Ramos (cell line): ENCODE measurements around the gene GIPC3.

ENCODE experiments used
- in situ Hi-C: fragments of 300-500 bp; cut with MboI; formaldehyde crosslinking; loops from one replicate; pipeline ENCODE4 v1.14.3; 2022; ENCODE audit warnings: low sequenced_read_pairs; ENCODE audit not compliant: unreplicated experiment

GIPC3 gene, protein sequence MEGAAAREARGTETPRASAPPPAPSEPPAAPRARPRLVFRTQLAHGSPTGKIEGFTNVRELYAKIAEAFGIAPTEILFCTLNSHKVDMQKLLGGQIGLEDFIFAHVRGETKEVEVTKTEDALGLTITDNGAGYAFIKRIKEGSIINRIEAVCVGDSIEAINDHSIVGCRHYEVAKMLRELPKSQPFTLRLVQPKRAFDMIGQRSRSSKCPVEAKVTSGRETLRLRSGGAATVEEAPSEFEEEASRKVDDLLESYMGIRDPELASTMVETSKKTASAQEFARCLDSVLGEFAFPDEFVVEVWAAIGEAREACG

GRCh38 chr19:3585301-3586126 is at the start of gene GIPC3:
Gene GIPC3, plus strand, starts transcription at chr19:3585478. Its CDS starts 120 bp downstream, at chr19:3585598.
- in situ Hi-C loops: no loop called here

DNA sequence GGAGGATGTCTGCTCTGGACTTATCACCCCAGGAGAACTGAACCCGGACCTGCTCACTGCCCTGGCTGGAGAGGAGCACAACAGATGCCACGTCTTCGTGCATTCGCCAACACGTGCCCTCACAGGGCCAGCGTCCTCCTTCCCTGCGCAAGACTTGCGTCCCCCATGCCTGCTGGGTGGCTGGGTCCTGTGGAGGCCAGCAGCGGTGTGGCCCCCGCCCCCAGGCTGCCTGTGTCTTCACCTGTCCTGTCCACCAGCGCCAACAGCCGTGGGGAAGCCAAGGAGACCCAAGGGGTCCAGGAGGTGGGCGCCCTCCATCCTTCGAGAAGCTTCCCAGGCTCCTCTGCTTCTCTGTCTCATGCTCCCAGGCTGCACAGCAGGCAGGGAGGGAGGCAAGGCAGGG is 49.7 kb upstream of the GIPC3 start:
- in situ Hi-C loops: no loop called here

DNA sequence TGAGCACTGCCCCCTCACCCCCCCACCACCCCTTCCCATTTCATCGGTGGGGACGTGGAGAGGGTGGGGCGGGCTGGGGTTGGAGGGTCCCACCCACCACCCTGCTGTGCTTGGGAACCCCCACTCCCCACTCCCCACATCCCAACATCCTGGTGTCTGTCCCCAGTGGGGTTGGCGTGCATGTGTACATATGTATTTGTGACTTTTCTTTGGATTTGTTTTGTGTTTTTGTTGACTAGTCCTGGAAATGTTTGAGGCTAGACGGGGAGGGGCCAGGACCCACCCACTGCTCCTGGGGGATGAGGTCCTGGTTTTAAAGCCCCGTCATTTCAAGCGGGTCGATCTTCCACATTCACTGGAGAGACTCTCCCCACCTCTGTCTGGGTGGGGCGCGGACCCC is 49.3 kb upstream of the GIPC3 start:
- in situ Hi-C loops: no loop called here

- in situ Hi-C loops: no loop called here
These were observed 48.7 kb upstream of the GIPC3 start for GRCh38 chr19:3536429-3537100.

DNA sequence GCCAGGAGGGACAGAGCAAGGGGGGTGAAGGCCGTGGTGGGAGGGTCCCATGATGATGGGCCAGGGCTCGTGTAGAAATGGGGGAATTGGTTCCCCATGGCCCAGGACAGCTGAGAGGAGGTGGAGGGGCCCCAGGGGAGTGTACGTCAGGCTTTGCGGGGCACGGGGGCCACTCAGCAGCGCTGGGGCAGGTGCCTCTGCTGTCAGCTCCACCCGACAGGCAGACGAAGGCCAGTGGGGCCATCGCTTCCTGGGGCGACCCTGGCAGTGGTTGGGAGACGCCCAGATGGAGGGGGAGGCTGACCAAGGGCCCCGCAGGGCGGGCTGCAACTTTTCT is 48.2 kb upstream of the GIPC3 start:
- in situ Hi-C loops: no loop called here

DNA sequence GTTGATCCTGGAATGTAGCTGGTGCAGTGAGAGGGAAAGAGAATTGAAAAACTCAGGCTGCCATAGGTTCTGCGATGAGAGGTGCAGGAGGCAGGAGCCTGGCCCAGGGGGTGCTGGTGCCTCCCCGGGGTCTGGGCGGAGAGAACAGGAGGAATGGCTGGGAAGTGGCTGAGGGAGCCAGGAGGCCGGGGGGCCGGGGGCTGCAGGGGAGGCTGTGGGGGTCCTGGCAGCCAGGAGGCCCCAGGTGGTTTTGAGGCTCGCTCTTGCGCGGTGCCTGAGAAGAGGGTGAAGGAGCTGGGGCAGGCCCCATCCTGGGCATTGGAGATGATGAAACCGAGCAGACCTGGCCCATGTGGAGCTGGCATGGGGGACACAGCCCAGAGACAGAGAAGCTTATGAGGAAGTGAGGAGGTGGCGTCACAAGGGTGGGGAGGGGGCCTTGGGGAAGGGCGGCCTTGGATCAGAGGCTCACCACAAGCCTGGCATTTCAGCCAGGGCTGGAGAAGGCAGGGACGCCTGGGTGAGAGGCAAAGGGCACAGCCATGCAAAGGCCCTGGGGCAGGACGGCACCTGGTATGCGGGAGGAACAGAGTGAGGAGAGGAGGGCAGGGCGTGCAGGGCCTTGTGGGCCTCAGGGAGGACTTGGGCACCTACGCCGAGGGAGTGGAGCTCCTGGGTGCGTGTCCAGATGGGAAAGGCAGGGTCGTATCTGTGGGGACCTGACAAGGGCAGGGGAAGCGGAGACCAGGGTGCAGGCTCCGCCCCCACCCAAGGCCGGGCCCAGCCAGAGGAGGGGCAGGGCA is 47.6 kb upstream of the GIPC3 start:
- in situ Hi-C loops: no loop called here

GRCh38 chr19:3538258-3538929 is 46.9 kb upstream of the GIPC3 start:
- in situ Hi-C loops: no loop called here

- in situ Hi-C loops: no loop called here
These were observed 46.1 kb upstream of the GIPC3 start, which contains the start of gene TEKTIP1 for GRCh38 chr19:3538965-3539755. Gene TEKTIP1, plus strand, starts transcription at chr19:3539174. Its CDS starts 4 bp downstream, at chr19:3539178.

GRCh38 chr19:3539756-3540118 is 45.5 kb upstream of the GIPC3 start:
- in situ Hi-C loops: loop anchor here (10.0 kb wide), 1 partner anchor 75 kb away; no protein-coding TSS in a partner anchor

GRCh38 chr19:3543150-3544057 is 41.9 kb upstream of the GIPC3 start:
- in situ Hi-C loops: loop anchor here (10.0 kb wide), 1 partner anchor 71 kb away; no protein-coding TSS in a partner anchor

GRCh38 chr19:3544058-3544376 is 41.3 kb upstream of the GIPC3 start:
- in situ Hi-C loops: loop anchor here (10.0 kb wide), 1 partner anchor 71 kb away; no protein-coding TSS in a partner anchor

GRCh38 chr19:3544742-3545668 is 40.3 kb upstream of the GIPC3 start:
- in situ Hi-C loops: loop anchor here (10.0 kb wide), 1 partner anchor 70 kb away; no protein-coding TSS in a partner anchor

DNA sequence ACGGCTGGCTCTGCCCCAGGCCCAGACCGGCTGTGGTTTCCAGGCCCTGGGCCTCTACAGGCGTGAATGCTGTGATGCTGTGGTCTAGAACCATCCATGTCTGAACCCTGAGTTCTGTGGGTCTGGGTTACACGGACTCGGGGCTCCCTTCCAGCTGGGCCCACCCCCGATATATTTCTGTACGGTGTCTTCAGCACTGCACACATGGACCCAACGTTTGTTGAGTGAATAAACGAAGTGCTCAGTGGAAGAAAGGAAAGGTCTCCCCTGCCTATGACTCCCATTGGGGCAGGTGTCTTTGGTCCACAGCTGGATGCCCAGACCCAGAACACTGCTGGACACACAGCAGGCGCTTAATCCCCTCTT is 39.6 kb upstream of the GIPC3 start:
- in situ Hi-C loops: loop anchor here (10.0 kb wide), 1 partner anchor 69 kb away; no protein-coding TSS in a partner anchor

DNA sequence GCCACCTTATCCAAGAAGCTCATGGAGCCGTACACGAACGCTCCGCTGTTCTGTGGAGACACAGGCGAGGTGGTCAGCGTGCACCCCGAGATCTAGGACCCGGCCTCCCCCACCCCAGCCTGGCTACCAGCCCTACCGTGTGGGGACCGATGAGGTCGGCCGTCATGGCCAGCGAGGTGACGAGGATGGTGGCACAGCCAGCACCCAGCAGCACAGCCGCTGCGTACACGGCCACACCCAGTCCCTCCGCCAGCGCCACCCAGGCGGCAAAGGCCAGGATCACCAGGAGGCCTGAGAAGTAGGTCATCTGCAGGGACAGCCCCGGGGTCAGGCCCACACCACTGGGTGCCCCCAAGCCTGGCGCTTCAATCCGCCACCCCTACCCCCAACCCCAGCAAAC is 39.2 kb upstream of the GIPC3 start:
- in situ Hi-C loops: loop anchor here (10.0 kb wide), 1 partner anchor 69 kb away; no protein-coding TSS in a partner anchor

DNA sequence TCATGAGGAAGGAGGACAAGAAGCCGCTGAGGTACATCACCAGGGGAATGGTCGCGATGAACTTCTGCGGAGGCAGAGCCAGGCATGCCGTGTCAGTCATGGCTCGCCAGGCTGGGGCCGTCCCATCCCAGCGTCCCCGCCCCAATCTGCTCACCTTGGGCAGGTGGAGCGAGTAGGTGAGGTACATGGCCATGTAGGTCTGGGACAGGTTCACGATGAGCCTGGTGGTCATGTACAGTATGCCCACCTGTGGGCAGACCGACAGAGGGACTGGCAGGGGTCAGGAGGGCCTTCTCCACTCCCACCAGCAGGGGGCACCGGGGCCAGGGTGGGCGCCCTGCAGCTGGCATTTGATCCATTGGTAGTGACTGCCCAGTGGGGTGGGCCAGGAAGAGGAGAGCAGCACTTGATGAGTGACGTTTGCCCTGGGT is 38.0 kb upstream of the GIPC3 start:
- in situ Hi-C loops: loop anchor here (10.0 kb wide), 1 partner anchor 67 kb away; no protein-coding TSS in a partner anchor

GRCh38 chr19:3547767-3548282 is 37.5 kb upstream of the GIPC3 start:
- in situ Hi-C loops: loop anchor here (10.0 kb wide), 1 partner anchor 67 kb away; no protein-coding TSS in a partner anchor
